ENCODE measurements around the gene CSGALNACT2. TPM values are rescaled to one million over a fixed set of nuclear protein-coding genes. Genes with fewer than 3 reads are reported as not detected.

Gene CSGALNACT2
- total and polyA plus RNA-seq, 2 donors (not counting 1 experiment from before 2014, with no cell fraction given) = 10.9 to 24.0 TPM

- no peaks in the 10 kb centered on the region for H3K36me3 ChIP-seq (replicated peaks in 1 of 2; ENCODE audit: control extremely low read depth in 1 of 2, control insufficient read depth in 1 of 2, extremely low read depth in 1 of 2, insufficient read depth in 2 of 2, low read length in 1 of 2)
- H3K4me1 ChIP-seq (ENCODE audit: control insufficient read depth in 2 of 2, insufficient read depth in 2 of 2, low read length in 2 of 2) = peaks cover 0 to 4% of the 10 kb centered on the region in 2 donors
- TF ChIP-seq EZH2 (IDR thresholded peaks at IDR 0.05; ENCODE audit: borderline replicate concordance, insufficient read depth, low read depth, low read length, poor library complexity, severe bottlenecking) (no peak), CTCF (IDR thresholded peaks at IDR 0.05) (no peak)
- H3K27me3 ChIP-seq (replicated peaks in 1 of 4; ENCODE audit: control extremely low read depth in 1 of 4, control insufficient read depth in 3 of 4, insufficient read depth in 4 of 4, low read length in 3 of 4) = no peaks in the 10 kb centered on the region
- Mint-ChIP-seq H3K4me1 (peaks cover 47% of the 10 kb centered on the region), H3K4me3 (no peak overlapping the region), H3K9me3 (ENCODE audit: insufficient read depth) (peaks cover 3% of the 10 kb centered on the region), H3K27ac (no peak overlapping the region), H3K27me3 (no peaks in the 10 kb centered on the region)
- H4K20me1 ChIP-seq (ENCODE audit: control insufficient read depth, insufficient read depth, low read length, poor library complexity, severe bottlenecking) = peaks cover 20% of the 10 kb centered on the region
- no CpG with 5 or more reads among the region's 2 CpGs for WGBS (ENCODE audit: insufficient coverage)
- ChIA-PET CTCF (no interaction called here), POLR2A (no interaction called here)
- no peak overlapping the region for H3K4me3 ChIP-seq (ENCODE audit: control extremely low read depth in 1 of 5, extremely low read depth in 1 of 5, insufficient read depth in 1 of 5, low read depth in 2 of 5, low read length in 4 of 5)
- no peak overlapping the region for H3K4me2 ChIP-seq (replicated peaks; ENCODE audit: low read depth, low read length, poor library complexity, severe bottlenecking)
- H3K9me3 ChIP-seq (ENCODE audit: control extremely low read depth in 1 of 3, control insufficient read depth in 2 of 3, insufficient read depth in 1 of 3, low read length in 2 of 3) = peaks cover 0 to 5% (median 2%) of the 10 kb centered on the region in 3 donors
- peaks cover 98% of the 10 kb centered on the region for H3K79me2 ChIP-seq (ENCODE audit: control insufficient read depth, insufficient read depth, low read length)
- DNase-seq = no peak
- H3K9ac ChIP-seq (ENCODE audit: low read length) = no peak overlapping the region
- no peak overlapping the region for H2AFZ ChIP-seq (ENCODE audit: insufficient read depth, low read depth, low read length, poor library complexity, severe bottlenecking)
- H3K27ac ChIP-seq (ENCODE audit: low read length in 2 of 2) = no peak overlapping the region
- intact Hi-C loops (cut with micrococcal nuclease) = no loop called here
- ATAC-seq (ENCODE audit: low read depth) = no peak
Measured at GRCh38 chr10:43151371-43151770, 13.1 kb downstream of the CSGALNACT2 start.

DNA sequence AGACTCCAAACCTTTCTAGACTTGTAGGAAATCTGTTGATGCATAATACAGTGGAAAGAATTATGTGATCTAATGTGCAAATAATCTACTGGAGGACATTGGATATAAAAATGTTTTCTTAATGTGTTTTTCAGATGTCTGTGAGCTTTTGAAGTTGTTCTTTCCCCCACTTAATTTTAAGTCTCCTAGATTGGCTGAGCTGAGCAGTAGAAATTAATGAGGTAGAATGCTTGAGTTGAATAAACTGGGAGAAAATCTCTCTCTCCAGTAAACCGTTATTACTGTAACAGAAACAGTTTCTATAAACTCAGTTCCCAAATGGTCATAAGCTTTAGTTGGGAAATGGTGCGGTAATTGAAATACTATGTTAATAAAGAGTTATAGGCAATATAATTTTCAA, 15.7 kb downstream of the CSGALNACT2 start:
- TF ChIP-seq EZH2 (IDR thresholded peaks at IDR 0.05; ENCODE audit: borderline replicate concordance, insufficient read depth, low read depth, low read length, poor library complexity, severe bottlenecking) = no peak
- TF ChIP-seq CTCF (IDR thresholded peaks at IDR 0.05) = no peak
- H3K27ac Mint-ChIP-seq = no peak overlapping the region
- POLR2A ChIA-PET = no interaction called here

More for the DNA sequence above, 15.7 kb downstream of the CSGALNACT2 start:
- Histone ChIP-seq H2AFZ (ENCODE audit: insufficient read depth, low read depth, low read length, poor library complexity, severe bottlenecking) (no peak overlapping the region), H4K20me1 (ENCODE audit: control insufficient read depth, insufficient read depth, low read length, poor library complexity, severe bottlenecking) (peaks cover 17% of the 10 kb centered on the region), H3K27me3 (replicated peaks in 1 of 4; ENCODE audit: control extremely low read depth in 1 of 4, control insufficient read depth in 3 of 4, insufficient read depth in 4 of 4, low read length in 3 of 4) (no peaks in the 10 kb centered on the region), H3K9me3 (ENCODE audit: control extremely low read depth in 1 of 3, control insufficient read depth in 2 of 3, insufficient read depth in 1 of 3, low read length in 2 of 3) (peaks cover 0 to 4% (median 0%) of the 10 kb centered on the region in 3 donors), H3K4me1 (ENCODE audit: control insufficient read depth in 2 of 2, insufficient read depth in 2 of 2, low read length in 2 of 2) (peaks cover 0 to 4% of the 10 kb centered on the region in 2 donors), H3K79me2 (ENCODE audit: control insufficient read depth, insufficient read depth, low read length) (peaks cover 82% of the 10 kb centered on the region), H3K9ac (ENCODE audit: low read length) (no peak overlapping the region), H3K36me3 (replicated peaks in 1 of 2; ENCODE audit: control extremely low read depth in 1 of 2, control insufficient read depth in 1 of 2, extremely low read depth in 1 of 2, insufficient read depth in 2 of 2, low read length in 1 of 2) (peaks cover 0 to 5% of the 10 kb centered on the region in 2 experiments), H3K4me2 (replicated peaks; ENCODE audit: low read depth, low read length, poor library complexity, severe bottlenecking) (no peak overlapping the region), H3K27ac (ENCODE audit: low read length in 2 of 2) (no peak overlapping the region), H3K4me3 (ENCODE audit: control extremely low read depth in 1 of 5, extremely low read depth in 1 of 5, insufficient read depth in 1 of 5, low read depth in 2 of 5, low read length in 4 of 5) (no peak overlapping the region)
- Mint-ChIP-seq H3K9me3 (ENCODE audit: insufficient read depth) (peaks cover 3% of the 10 kb centered on the region), H3K4me1 (peaks cover 38% of the 10 kb centered on the region), H3K4me3 (no peak overlapping the region), H3K27me3 (no peaks in the 10 kb centered on the region)
- DNase-seq (no peak), ATAC-seq (ENCODE audit: low read depth) (no peak)
- CTCF ChIA-PET = no interaction called here
- no CpG with 5 or more reads among the region's 2 CpGs for WGBS (ENCODE audit: insufficient coverage)
- intact Hi-C loops (cut with micrococcal nuclease) = no loop called here

All from B cell (primary cell).